HG03097 (cell line): ENCODE data around the gene PRKACG.
"Not testable (repeated sequence)": the region's sequence is repeated elsewhere in the genome, so short reads cannot be mapped to it uniquely, and the experiment has no call there.

Experiments
- ATAC-seq: cut with Tn5 transposase; IDR thresholded peaks from one replicate; pipeline ENCODE4 v1.9.1; 2021; ENCODE audit not compliant: unreplicated experiment, low FRiP score

Gene PRKACG

GRCh38 chr9:69027355-69028097 is 13.6 kb upstream of the PRKACG start:
- ATAC-seq: peak; percentile 65

GRCh38 chr9:69023650-69024049 is 9.7 kb upstream of the PRKACG start:
- no peak for ATAC-seq

GRCh38 chr9:69020301-69021145 is 6.6 kb upstream of the PRKACG start:
- no peak for ATAC-seq

GRCh38 chr9:69019808-69020207 is 5.9 kb upstream of the PRKACG start:
- ATAC-seq: no peak

- no peak for ATAC-seq
These were observed 4.8 kb upstream of the PRKACG start for GRCh38 chr9:69018737-69019136.

- ATAC-seq: no peak
These were observed 2.5 kb upstream of the PRKACG start for GRCh38 chr9:69016191-69017096.

- no peak for ATAC-seq
These were observed 558 bp downstream of the PRKACG start for GRCh38 chr9:69013382-69013727.

GRCh38 chr9:69012696-69013381 is 1.1 kb downstream of the PRKACG start:
- ATAC-seq: no peak

GRCh38 chr9:69009708-69010107 is 4.2 kb downstream of the PRKACG start:
- ATAC-seq: no peak

GRCh38 chr9:69004836-69005235 is 9.1 kb downstream of the PRKACG start:
- ATAC-seq: no peak

GRCh38 chr9:69003051-69003450 is 10.9 kb downstream of the PRKACG start:
- no peak for ATAC-seq

GRCh38 chr9:69001921-69002320 is 12.0 kb downstream of the PRKACG start:
- no peak for ATAC-seq

- ATAC-seq: peak; percentile 84
These were observed 14.4 kb downstream of the PRKACG start for GRCh38 chr9:68999393-69000105.

- ATAC-seq: no peak
These were observed 15.1 kb downstream of the PRKACG start for GRCh38 chr9:68998812-68999211.

- ATAC-seq: no peak
These were observed 15.5 kb downstream of the PRKACG start for GRCh38 chr9:68998385-68998784.

- ATAC-seq: no peak
These were observed 16.2 kb downstream of the PRKACG start for GRCh38 chr9:68997666-68998065.

GRCh38 chr9:68996462-68996861 is 17.5 kb downstream of the PRKACG start:
- no peak for ATAC-seq

- no peak for ATAC-seq
These were observed 18.1 kb downstream of the PRKACG start for GRCh38 chr9:68995776-68996175.

GRCh38 chr9:68991457-68991856 is 22.5 kb downstream of the PRKACG start:
- no peak for ATAC-seq

- ATAC-seq: not testable (repeated sequence)
These were observed 27.0 kb downstream of the PRKACG start for GRCh38 chr9:68986949-68987348.
